K562 (cell line): ENCODE results near the gene PLXDC1. TPM values are rescaled to one million over a fixed set of nuclear protein-coding genes. Genes with fewer than 3 reads are reported as not detected.
A peak's percentile ranks its signal among the peaks of the same experiment; 100 is the strongest.

Experiments
- ATAC-seq: fragments of 200-7000 bp; cut with Tn5 transposase; 3 replicates; pipeline ENCODE4 v1.9.1; 2020; ENCODE audit warnings: moderate library complexity
- BruUV-seq: library from RNA; stranded (reverse); fragments of 400-500 nt; replicated peaks from 2 replicates; lab custom pipeline; 2021; lab: Mats Ljungman, UMichigan
- CTCF ChIA-PET: fragments of 300-600 bp; formaldehyde crosslinking; extraction: SDS; loops from one replicate; lab custom pipeline; 2021; ENCODE audit warnings: low intra/inter-chr PET ratio; lab: Yijun Ruan, JAX
- POLR2A ChIA-PET: fragments of 300-600, 350-650 bp; sonication (Branson Sonifier 250); formaldehyde crosslinking; extraction: SDS; loops from one replicate; lab custom pipeline; 2021; ENCODE audit warnings: antibody characterized with exemption, inconsistent platforms; lab: Yijun Ruan, JAX
- DNase-seq, 4 experiments: peaks; one replicate each; pipeline versions ENCODE4 v3.0.0 to v3.0.0-alpha.2; 2011 to 2018; ENCODE audit warnings: low spot score in 3 of 4, mixed read lengths in 3 of 4; ENCODE audit errors: extremely low read depth in 1 of 4
- FAIRE-seq: peaks from 2 replicates; lab custom pipeline; 2011; peaks lifted over from hg19 to GRCh38; lab: Jason Lieb, UNC
- H2AFZ ChIP-seq: 2 replicates; pipeline ENCODE4 v1.6.0; 2011; ENCODE audit warnings: low read depth, low read length, control low read depth, inconsistent platforms
- H3K27ac ChIP-seq: fragments of 200-600 bp; 3 replicates; pipeline ENCODE4 v1.8.0; 2011; ENCODE audit warnings: low read depth, mild to moderate bottlenecking, control low read depth, inconsistent platforms, low read length, moderate library complexity, mixed read lengths; ENCODE audit errors: extremely low read depth
- H3K27me3 ChIP-seq, 2 experiments: fragments of 300-600 bp in 1 of 2; 2 replicates in 1 of 2; 3 replicates in 1 of 2; pipeline versions ENCODE4 v1.6.0 to v1.8.0; 2011; ENCODE audit warnings: inconsistent platforms in 2 of 2, low read length in 2 of 2, mild to moderate bottlenecking in 1 of 2, mixed read lengths in 1 of 2, moderate library complexity in 1 of 2; ENCODE audit not compliant: control insufficient read depth in 2 of 2, insufficient read depth in 2 of 2
- H3K36me3 ChIP-seq: fragments of 300-600 bp; 3 replicates; pipeline ENCODE4 v1.8.0; 2011; ENCODE audit warnings: mild to moderate bottlenecking, low read length, inconsistent platforms; ENCODE audit not compliant: control insufficient read depth, insufficient read depth
- H3K4me1 ChIP-seq, 2 experiments: fragments of 200-600 bp in 1 of 2; replicated peaks in 1 of 2; 2 replicates in 1 of 2; 3 replicates in 1 of 2; pipeline versions ENCODE4 v1.5.1 to v1.8.0; 2011; ENCODE audit warnings: inconsistent platforms in 2 of 2, low read length in 2 of 2, mild to moderate bottlenecking in 1 of 2, mixed read lengths in 1 of 2, moderate library complexity in 1 of 2; ENCODE audit not compliant: control insufficient read depth in 2 of 2, insufficient read depth in 2 of 2
- H3K4me2 ChIP-seq: 2 replicates; pipeline ENCODE4 v1.6.1; 2011; ENCODE audit warnings: low read length, control low read depth, inconsistent platforms, mixed read lengths; ENCODE audit not compliant: insufficient read depth
- H3K4me3 ChIP-seq: fragments of 200-600 bp; sonication (generic), shearing (Covaris generic); 2 replicates; pipeline ENCODE4 v1.5.1; 2016; ENCODE audit warnings: control low read depth, inconsistent platforms
- H3K79me2 ChIP-seq: fragments of 200-600 bp; 3 replicates; pipeline ENCODE4 v1.8.0; 2011; ENCODE audit warnings: low read length, inconsistent platforms; ENCODE audit not compliant: control insufficient read depth, insufficient read depth
- H3K9ac ChIP-seq, 2 experiments: 2 replicates each; pipeline versions ENCODE4 v1.6.0 to v1.6.1; 2011; ENCODE audit warnings: low read depth in 2 of 2, low read length in 2 of 2, control low read depth in 1 of 2, inconsistent platforms in 1 of 2, mild to moderate bottlenecking in 1 of 2, mixed read lengths in 1 of 2; ENCODE audit not compliant: insufficient read depth in 1 of 2
- H3K9me1 ChIP-seq: one replicate; pipeline ENCODE4 v1.6.0; 2011; ENCODE audit warnings: inconsistent platforms, mild to moderate bottlenecking, low read length, moderate library complexity; ENCODE audit not compliant: control insufficient read depth, insufficient read depth
- H3K9me3 ChIP-seq: replicated peaks from 2 replicates; pipeline ENCODE4 v1.5.1; 2011; ENCODE audit warnings: low read depth, low read length, inconsistent platforms; ENCODE audit not compliant: control insufficient read depth, insufficient read depth
- H4K20me1 ChIP-seq: replicated peaks from 2 replicates; pipeline ENCODE4 v1.6.1; 2011; ENCODE audit warnings: low read length, inconsistent platforms, mixed read lengths; ENCODE audit not compliant: control insufficient read depth, insufficient read depth
- CREM ChIP-seq: IDR thresholded peaks from 2 replicates; pipeline ENCODE4 v1.6.1; 2014; ENCODE audit warnings: antibody characterized with exemption, low read depth
- MAZ ChIP-seq, 2 experiments: fragments of 450-650 bp in 1 of 2; sonication (generic) in 1 of 2; formaldehyde crosslinking; IDR thresholded peaks in 1 of 2; conservative IDR thresholded peaks in 1 of 2; 2 replicates each; pipeline versions ENCODE4 v1.4.0 to v1.5.0; 2020; ENCODE audit warnings: mild to moderate bottlenecking in 1 of 2, missing genetic modification reagents in 1 of 2
- ZNF766 ChIP-seq: fragments of 200-800 bp; sonication (Bioruptor generic); conservative IDR thresholded peaks from 2 replicates; pipeline ENCODE4 v1.6.1; 2016; ENCODE audit warnings: missing genetic modification characterization, missing compliant biosample characterization
- WGBS: fragments of 100-300 bp; shearing (Covaris generic); methylation state at CpG from one replicate; pipeline ENCODE4 v1.1.6; 2016; ENCODE audit warnings: low coverage, mixed read lengths; ENCODE audit not compliant: insufficient coverage; ENCODE audit errors: missing lambda C conversion rate; 5-methylcytosine and 5-hydroxymethylcytosine counted together
- in situ Hi-C: fragments of 300-500 bp; cut with MboI; formaldehyde crosslinking; loops from 4 replicates; pipeline ENCODE4 v1.15.0; 2018; ENCODE audit warnings: inconsistent platforms, mixed read lengths
- intact Hi-C: fragments of 100-400 bp; cut with micrococcal nuclease; formaldehyde crosslinking; loops from 2 replicates; pipeline ENCODE4 v1.14.2; 2022
- polyA plus RNA-seq, 8 experiments: library from polyadenylated mRNA; depleted of rRNA in 4 of 8; stranded (reverse) in 5 of 8; unstranded in 3 of 8; fragments of >200 nt; fragmentation: Nextera tagmentation in 2 of 8; fragmentation: Illumina TruSeq in 1 of 8; extraction: Ambion mirVana in 2 of 8; extraction: Trizol in 1 of 8; gene quantifications; 2 replicates each; pipeline versions ENCODE4 v1.2.1 to v1.2.3, GENCODE V29; 2011 to 2014; ENCODE audit warnings: inconsistent platforms in 1 of 8, missing spikeins in 1 of 8
- total RNA-seq, 7 experiments: library from RNA; depleted of rRNA in 6 of 7; stranded (reverse); fragments of >200 nt in 6 of 7; fragmentation: Illumina TruSeq in 2 of 7; extraction: Trizol in 2 of 7; gene quantifications; 2 replicates each; pipeline versions ENCODE4 v1.2.1 to v1.2.3, GENCODE V29; 2011 to 2021; ENCODE audit warnings: low replicate concordance in 1 of 7
- TF ChIP-seq, protein P1 (sequence below), 3 experiments: IDR thresholded peaks in 2 of 3; conservative IDR thresholded peaks in 1 of 3; 2 replicates each; pipeline ENCODE4 v1.5.1; 2011 to 2012; ENCODE audit warnings: low read length in 3 of 3, mild to moderate bottlenecking in 3 of 3, control low read depth in 2 of 3, improper control_type of control experiment in 1 of 3, inconsistent platforms in 1 of 3, low read depth in 1 of 3, mixed read lengths in 1 of 3, moderate library complexity in 1 of 3; ENCODE audit not compliant: insufficient read depth in 2 of 3
- TF ChIP-seq, protein P2 (sequence below), 2 experiments: fragments of 250-450 bp in 1 of 2; fragments of 450-650 bp in 1 of 2; sonication (Bioruptor Pico) in 1 of 2; IDR thresholded peaks; 2 replicates each; pipeline versions ENCODE4 v1.6.1 to v1.8.0; 2016 to 2021; ENCODE audit warnings: mild to moderate bottlenecking in 2 of 2, moderate library complexity in 2 of 2, missing compliant biosample characterization in 1 of 2, missing genetic modification characterization in 1 of 2
- TF ChIP-seq, protein P3 (sequence below): fragments of 450-650 bp; formaldehyde crosslinking; IDR thresholded peaks from 2 replicates; pipeline ENCODE4 v1.4.0; 2022; ENCODE audit warnings: missing genetic modification characterization
- TF ChIP-seq, protein P4 (sequence below): fragments of 250-450 bp; sonication (Bioruptor Pico); IDR thresholded peaks from 2 replicates; pipeline ENCODE4 v1.4.0; 2020

The PLXDC1 gene
- total and polyA plus RNA-seq, 9 of the 15 experiments (the other 6 are each of a cell fraction or from before 2014, with no cell fraction given), result not detected

DNA sequence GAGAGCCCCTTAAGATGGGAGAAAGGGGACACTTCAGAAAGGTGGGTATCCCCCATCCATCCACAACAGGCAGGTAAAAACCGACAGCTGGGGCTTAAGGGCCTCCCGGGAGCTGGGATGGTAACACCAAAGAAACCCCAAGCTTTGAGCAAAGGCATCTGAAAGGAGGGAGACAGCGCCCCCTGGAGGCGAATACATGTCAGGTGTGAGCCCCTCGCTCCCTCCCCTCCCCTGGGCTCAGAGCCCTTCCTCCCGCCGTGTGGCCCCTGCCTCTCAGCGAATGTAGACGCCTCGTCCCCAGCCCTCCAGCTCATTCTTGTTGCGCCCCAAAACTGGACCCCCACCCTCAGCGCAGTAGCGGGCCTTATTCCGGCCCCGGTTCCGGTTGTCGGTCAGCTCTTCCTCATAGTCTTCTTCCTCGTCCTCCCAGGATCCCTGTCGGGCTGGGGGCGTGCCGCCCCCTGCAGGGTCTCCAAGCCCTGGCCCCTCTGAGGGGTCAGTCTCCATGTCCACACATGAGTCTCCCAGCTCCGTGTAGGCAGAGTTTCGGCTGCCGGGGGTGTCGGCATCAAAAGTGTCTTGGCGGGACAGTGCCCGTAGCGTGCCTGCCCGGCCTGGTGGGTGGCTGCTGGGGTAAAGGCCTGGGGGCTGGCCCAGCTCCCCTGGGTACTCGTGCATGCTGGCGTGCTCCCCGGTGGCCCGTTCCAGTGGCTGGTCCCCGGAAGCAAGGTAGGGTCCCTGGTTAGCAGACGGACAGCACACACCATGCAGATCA is 23.7 kb upstream of the PLXDC1 start:
- DNase-seq (peak; percentile 88 to 89 (median 89)), ATAC-seq (peak; percentile 95), FAIRE-seq (peak; percentile 88)
- no TSS peak for BruUV-seq
- Histone ChIP-seq H3K36me3 (peaks cover 12% of the 10 kb centered on the region; the same call in 2 of the 3 replicates), H2AFZ (0 out of 2 replicates have a peak overlapping the region, but pooled peaks have one; percentile 25), H3K9me1 (peaks cover 5% of the 10 kb centered on the region), H4K20me1 (peaks cover 6% of the 10 kb centered on the region), H3K4me3 (no peak overlapping the region), H3K27ac (peak overlapping the region; percentile 41; the same call in 1 of the 3 replicates), H3K27me3 (no peaks in the 10 kb centered on the region), H3K9ac (peak overlapping the region in 1 of 2 experiments; percentile 54; a peak in 2 of 4 replicates), H3K4me2 (no peak overlapping the region), H3K9me3 (no peaks in the 10 kb centered on the region), H3K79me2 (no peaks in the 10 kb centered on the region), H3K4me1 (peaks cover 7 to 33% of the 10 kb centered on the region in 2 experiments)
- intact Hi-C loops (no loop called here), in situ Hi-C loops (no loop called here)
- WGBS, result 60% methylated on average over 21 of the region's 35 CpGs
- CTCF ChIA-PET, result interaction anchor here (0.8 to 2.5 kb wide), 2 partner anchors 106 to 192 kb away, joined by 4 to 6 read pairs; no protein-coding TSS in a partner anchor
- POLR2A ChIA-PET, result interaction anchor here (0.6 to 2.5 kb wide), 5 partner anchors 8 to 114 kb away, joined by 3 to 14 read pairs (median 3); no protein-coding TSS in a partner anchor
- TF ChIP-seq CREM (peak; percentile 41; the same call in 1 of the 2 replicates), MAZ (CRISPR knock-in tag; conservative IDR thresholded peaks at IDR 0.05 in 1 of 2, IDR thresholded peaks at IDR 0.05 in 1 of 2) (peak in 1 of 2 experiments; percentile 84; a peak in 2 of 4 replicates), ZNF766 (CRISPR knock-in tag) (peak; percentile 83)
- TF ChIP-seq, protein P1, sequence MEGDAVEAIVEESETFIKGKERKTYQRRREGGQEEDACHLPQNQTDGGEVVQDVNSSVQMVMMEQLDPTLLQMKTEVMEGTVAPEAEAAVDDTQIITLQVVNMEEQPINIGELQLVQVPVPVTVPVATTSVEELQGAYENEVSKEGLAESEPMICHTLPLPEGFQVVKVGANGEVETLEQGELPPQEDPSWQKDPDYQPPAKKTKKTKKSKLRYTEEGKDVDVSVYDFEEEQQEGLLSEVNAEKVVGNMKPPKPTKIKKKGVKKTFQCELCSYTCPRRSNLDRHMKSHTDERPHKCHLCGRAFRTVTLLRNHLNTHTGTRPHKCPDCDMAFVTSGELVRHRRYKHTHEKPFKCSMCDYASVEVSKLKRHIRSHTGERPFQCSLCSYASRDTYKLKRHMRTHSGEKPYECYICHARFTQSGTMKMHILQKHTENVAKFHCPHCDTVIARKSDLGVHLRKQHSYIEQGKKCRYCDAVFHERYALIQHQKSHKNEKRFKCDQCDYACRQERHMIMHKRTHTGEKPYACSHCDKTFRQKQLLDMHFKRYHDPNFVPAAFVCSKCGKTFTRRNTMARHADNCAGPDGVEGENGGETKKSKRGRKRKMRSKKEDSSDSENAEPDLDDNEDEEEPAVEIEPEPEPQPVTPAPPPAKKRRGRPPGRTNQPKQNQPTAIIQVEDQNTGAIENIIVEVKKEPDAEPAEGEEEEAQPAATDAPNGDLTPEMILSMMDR (IDR thresholded peaks at IDR 0.05 in 2 of 3, conservative IDR thresholded peaks at IDR 0.05 in 1 of 3; ENCODE audit: insufficient read depth in 2 of 3, low read depth in 1 of 3, low read length in 3 of 3), result peak; percentile 83 to 90 (median 86)
- TF ChIP-seq, protein P2, sequence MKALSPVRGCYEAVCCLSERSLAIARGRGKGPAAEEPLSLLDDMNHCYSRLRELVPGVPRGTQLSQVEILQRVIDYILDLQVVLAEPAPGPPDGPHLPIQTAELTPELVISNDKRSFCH (CRISPR knock-in tag; IDR thresholded peaks at IDR 0.05), result no peak
- TF ChIP-seq, protein P2 (tag; IDR thresholded peaks at IDR 0.05), result no peak
- TF ChIP-seq, protein P3, sequence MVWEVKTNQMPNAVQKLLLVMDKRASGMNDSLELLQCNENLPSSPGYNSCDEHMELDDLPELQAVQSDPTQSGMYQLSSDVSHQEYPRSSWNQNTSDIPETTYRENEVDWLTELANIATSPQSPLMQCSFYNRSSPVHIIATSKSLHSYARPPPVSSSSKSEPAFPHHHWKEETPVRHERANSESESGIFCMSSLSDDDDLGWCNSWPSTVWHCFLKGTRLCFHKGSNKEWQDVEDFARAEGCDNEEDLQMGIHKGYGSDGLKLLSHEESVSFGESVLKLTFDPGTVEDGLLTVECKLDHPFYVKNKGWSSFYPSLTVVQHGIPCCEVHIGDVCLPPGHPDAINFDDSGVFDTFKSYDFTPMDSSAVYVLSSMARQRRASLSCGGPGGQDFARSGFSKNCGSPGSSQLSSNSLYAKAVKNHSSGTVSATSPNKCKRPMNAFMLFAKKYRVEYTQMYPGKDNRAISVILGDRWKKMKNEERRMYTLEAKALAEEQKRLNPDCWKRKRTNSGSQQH, result no peak
- TF ChIP-seq, protein P4, sequence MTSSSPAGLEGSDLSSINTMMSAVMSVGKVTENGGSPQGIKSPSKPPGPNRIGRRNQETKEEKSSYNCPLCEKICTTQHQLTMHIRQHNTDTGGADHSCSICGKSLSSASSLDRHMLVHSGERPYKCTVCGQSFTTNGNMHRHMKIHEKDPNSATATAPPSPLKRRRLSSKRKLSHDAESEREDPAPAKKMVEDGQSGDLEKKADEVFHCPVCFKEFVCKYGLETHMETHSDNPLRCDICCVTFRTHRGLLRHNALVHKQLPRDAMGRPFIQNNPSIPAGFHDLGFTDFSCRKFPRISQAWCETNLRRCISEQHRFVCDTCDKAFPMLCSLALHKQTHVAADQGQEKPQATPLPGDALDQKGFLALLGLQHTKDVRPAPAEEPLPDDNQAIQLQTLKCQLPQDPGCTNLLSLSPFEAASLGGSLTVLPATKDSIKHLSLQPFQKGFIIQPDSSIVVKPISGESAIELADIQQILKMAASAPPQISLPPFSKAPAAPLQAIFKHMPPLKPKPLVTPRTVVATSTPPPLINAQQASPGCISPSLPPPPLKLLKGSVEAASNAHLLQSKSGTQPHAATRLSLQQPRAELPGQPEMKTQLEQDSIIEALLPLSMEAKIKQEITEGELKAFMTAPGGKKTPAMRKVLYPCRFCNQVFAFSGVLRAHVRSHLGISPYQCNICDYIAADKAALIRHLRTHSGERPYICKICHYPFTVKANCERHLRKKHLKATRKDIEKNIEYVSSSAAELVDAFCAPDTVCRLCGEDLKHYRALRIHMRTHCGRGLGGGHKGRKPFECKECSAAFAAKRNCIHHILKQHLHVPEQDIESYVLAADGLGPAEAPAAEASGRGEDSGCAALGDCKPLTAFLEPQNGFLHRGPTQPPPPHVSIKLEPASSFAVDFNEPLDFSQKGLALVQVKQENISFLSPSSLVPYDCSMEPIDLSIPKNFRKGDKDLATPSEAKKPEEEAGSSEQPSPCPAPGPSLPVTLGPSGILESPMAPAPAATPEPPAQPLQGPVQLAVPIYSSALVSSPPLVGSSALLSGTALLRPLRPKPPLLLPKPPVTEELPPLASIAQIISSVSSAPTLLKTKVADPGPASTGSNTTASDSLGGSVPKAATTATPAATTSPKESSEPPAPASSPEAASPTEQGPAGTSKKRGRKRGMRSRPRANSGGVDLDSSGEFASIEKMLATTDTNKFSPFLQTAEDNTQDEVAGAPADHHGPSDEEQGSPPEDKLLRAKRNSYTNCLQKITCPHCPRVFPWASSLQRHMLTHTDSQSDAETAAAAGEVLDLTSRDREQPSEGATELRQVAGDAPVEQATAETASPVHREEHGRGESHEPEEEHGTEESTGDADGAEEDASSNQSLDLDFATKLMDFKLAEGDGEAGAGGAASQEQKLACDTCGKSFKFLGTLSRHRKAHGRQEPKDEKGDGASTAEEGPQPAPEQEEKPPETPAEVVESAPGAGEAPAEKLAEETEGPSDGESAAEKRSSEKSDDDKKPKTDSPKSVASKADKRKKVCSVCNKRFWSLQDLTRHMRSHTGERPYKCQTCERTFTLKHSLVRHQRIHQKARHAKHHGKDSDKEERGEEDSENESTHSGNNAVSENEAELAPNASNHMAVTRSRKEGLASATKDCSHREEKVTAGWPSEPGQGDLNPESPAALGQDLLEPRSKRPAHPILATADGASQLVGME (CRISPR knock-in tag), result no peak
